ENCODE measurements around the gene EFTUD2. TPM values are rescaled to one million over a fixed set of nuclear protein-coding genes. Genes with fewer than 3 reads are reported as not detected.

Gene EFTUD2
- total RNA-seq (2021; fragmentation: NEBNext Ultra II Directional; extraction: Animal tissue kit (Norgen Biotek cat#: 25700)) = 174 and 195 TPM in 2 replicates
- 118 and 127 TPM in 2 replicates for polyA plus RNA-seq (2011; rRNA removed)
- 133 TPM for polyA plus RNA-seq (2011; cell fraction: cytosol; rRNA removed)
- 363 TPM for polyA plus RNA-seq (2011; cell fraction: nucleus; rRNA removed)
- polyA plus RNA-seq (2012, experiment 1 of 2) = 127 to 175 TPM (median 133 TPM) in 4 replicates
- polyA plus RNA-seq (2012, experiment 2 of 2) = 54.1 TPM
- polyA plus RNA-seq (2013, experiment 1 of 2) = 64.3 TPM
- polyA plus RNA-seq (2013, experiment 2 of 2) = 59.4 TPM
- polyA minus RNA-seq (2011; rRNA and poly(A)+ RNA removed) = 417 and 449 TPM in 2 replicates
- polyA minus RNA-seq (2011; cell fraction: cytosol; rRNA and poly(A)+ RNA removed) = 92.7 TPM
- polyA minus RNA-seq (2011; cell fraction: nucleus; rRNA and poly(A)+ RNA removed) = 129 TPM
- long read RNA-seq, experiment 1, full-length matches to known transcripts = 12 of 122 reads
- long read RNA-seq, experiment 1, partial matches to known transcripts = 89 of 122 reads
- long read RNA-seq, experiment 1, other reads (novel, unspliced or antisense) = 21 of 122 reads
- long read RNA-seq, experiment 2, full-length matches to known transcripts = 42 of 58 reads
- long read RNA-seq, experiment 2, partial matches to known transcripts = 14 of 58 reads
- long read RNA-seq, experiment 2, other reads (novel, unspliced or antisense) = 2 of 58 reads

DNA sequence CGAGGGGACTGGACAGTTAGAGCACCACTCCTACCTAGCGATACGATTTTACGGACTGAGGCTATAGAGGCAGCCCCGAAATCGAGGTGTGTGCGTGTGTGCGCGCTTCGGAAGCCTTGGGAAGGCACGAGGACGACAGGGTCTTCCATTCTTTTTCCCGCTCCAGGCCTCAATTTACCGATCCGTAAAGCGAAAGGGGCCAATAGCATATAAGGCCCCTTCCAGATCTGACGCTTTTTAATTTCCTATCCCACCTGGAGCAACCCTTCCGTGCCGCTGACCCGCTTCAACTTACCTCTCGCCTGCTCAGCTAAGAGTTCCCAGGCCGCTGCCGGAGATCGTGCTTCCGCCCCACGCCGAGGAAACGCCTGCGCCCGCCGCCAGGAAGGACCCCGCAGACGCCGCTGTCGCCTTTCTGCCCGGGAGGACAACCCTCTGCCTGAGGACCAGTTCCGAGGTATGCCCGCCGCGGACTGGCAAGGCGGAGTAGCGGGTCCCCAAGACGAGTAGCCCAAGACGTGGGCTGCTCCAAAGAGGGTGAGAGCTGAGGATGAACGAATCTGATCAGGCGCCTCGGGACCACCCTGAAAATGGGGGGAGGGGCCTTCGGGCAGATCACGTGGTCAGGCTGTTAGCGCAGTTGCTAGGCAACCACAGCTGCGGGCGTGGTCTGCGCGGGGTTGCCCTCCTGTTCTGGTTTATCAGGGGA is at the start of gene EFTUD2:
Gene EFTUD2, minus strand, starts transcription at position 372 of the 709 bp plus-strand sequence. CDS start 4,924 bp downstream, outside the sequence.
- WGBS, 2 experiments (ENCODE audit: extremely low coverage in 1 of 2, insufficient coverage in 1 of 2, insufficient read length in 1 of 2, insufficient replicate concordance in 2 of 2, low coverage in 1 of 2, low lambda C conversion rate in 2 of 2, missing lambda C conversion rate in 1 of 2) = 0% methylated on average over 54 of the region's 54 CpGs; no CpG with 5 or more reads in 1 of the 2 experiments
- H3K23ac ChIP-seq (ENCODE audit: insufficient read length) = no peak within 1 kb of the TSS
- H3K4me1 ChIP-seq (replicated peaks in 1 of 4; ENCODE audit: control insufficient read depth in 3 of 4, insufficient read depth in 4 of 4, low read length in 3 of 4) = peaks cover 0 to 3% (median 1%) of the 10 kb centered on the region in 4 experiments; a peak in 1 of 7 replicates
- no peak for FAIRE-seq
- peak within 1 kb of the TSS; percentile 100; the same call in 1 of the 2 replicates for H4K8ac ChIP-seq (ENCODE audit: extremely low read depth, insufficient read depth, low read length)
- peaks cover 0 to 36% of the 10 kb centered on the region in 2 experiments; a peak in 3 of 4 replicates for H3K79me2 ChIP-seq (ENCODE audit: control insufficient read depth in 1 of 2, insufficient read depth in 2 of 2, low read length in 2 of 2)
- H3K27ac ChIP-seq (ENCODE audit: low read depth, low read length) = peak within 1 kb of the TSS; percentile 100
- peak within 1 kb of the TSS; percentile 100 for H4K5ac ChIP-seq (ENCODE audit: insufficient read length, low read depth, low read length)
- H2BK120ac ChIP-seq (replicated peaks; ENCODE audit: low read depth, low read length) = peak within 1 kb of the TSS; percentile 93
- H3K4me2 ChIP-seq (ENCODE audit: insufficient read depth in 1 of 2, low read depth in 2 of 2, low read length in 2 of 2) = peak within 1 kb of the TSS; percentile 88 to 97
- peak within 1 kb of the TSS; percentile 85 to 100 (median 96) for H3K4me3 ChIP-seq (ENCODE audit: extremely low read depth in 1 of 4, insufficient read depth in 2 of 4, low read depth in 3 of 4, low read length in 4 of 4)
- peak within 1 kb of the TSS; percentile 98 for H3K56ac ChIP-seq (replicated peaks; ENCODE audit: insufficient read length, low read depth, low read length)
- peaks cover 4% of the 10 kb centered on the region; the same call in 1 of the 2 replicates for H3K23me2 ChIP-seq (ENCODE audit: low read depth, low read length)
- H2AK5ac ChIP-seq (ENCODE audit: low read depth, low read length) = no peak within 1 kb of the TSS
- H3K9me3 ChIP-seq (ENCODE audit: insufficient read depth in 2 of 2, low read depth in 1 of 2, low read length in 1 of 2) = no peaks in the 10 kb centered on the region
- no peak within 1 kb of the TSS for H3K14ac ChIP-seq (ENCODE audit: insufficient read length)
- H2BK15ac ChIP-seq (ENCODE audit: low read length) = peak within 1 kb of the TSS; percentile 84; the same call in 1 of the 2 replicates
- H3K9ac ChIP-seq (replicated peaks in 1 of 4; ENCODE audit: extremely low read depth in 1 of 4, low read depth in 3 of 4, low read length in 3 of 4) = peak within 1 kb of the TSS; percentile 88 to 99 (median 98)
- peaks cover 0 to 3% of the 10 kb centered on the region in 2 experiments for H4K20me1 ChIP-seq (replicated peaks in 1 of 2; ENCODE audit: control insufficient read depth in 1 of 2, insufficient read depth in 2 of 2, low read length in 2 of 2)
- H3K36me3 ChIP-seq (ENCODE audit: control insufficient read depth in 2 of 4, insufficient read depth in 4 of 4, low read length in 3 of 4) = peaks cover 0 to 4% (median 3%) of the 10 kb centered on the region in 4 experiments; a peak in 3 of 8 replicates
- H2BK20ac ChIP-seq (ENCODE audit: low read length) = no peak within 1 kb of the TSS
- peak within 1 kb of the TSS; percentile 100 for H2BK5ac ChIP-seq (ENCODE audit: low read depth, low read length)
- peak within 1 kb of the TSS; percentile 91 for H2AFZ ChIP-seq (ENCODE audit: low read length)
- peak within 1 kb of the TSS; percentile 98; the same call in 1 of the 2 replicates for H2BK12ac ChIP-seq (ENCODE audit: low read depth, low read length)
- CTCF ChIA-PET (ENCODE audit: partially characterized antibody) = interaction anchor here (0.6 to 5.8 kb wide), 7 partner anchors 12 to 250 kb away, joined by 3 to 36 read pairs (median 3); no protein-coding TSS in a partner anchor
- no peaks in the 10 kb centered on the region; a peak in 1 of 7 replicates for H3K27me3 ChIP-seq (replicated peaks in 1 of 4; ENCODE audit: control insufficient read depth in 3 of 4, extremely low read depth in 1 of 4, insufficient read depth in 3 of 4, low read length in 3 of 4)
- peak within 1 kb of the TSS; percentile 94 for H3K4ac ChIP-seq (replicated peaks; ENCODE audit: insufficient read length, low read depth, low read length)
- POLR2A ChIA-PET (ENCODE audit: partially characterized antibody) = interaction anchor here (0.7 to 3.5 kb wide), 26 partner anchors 7 to 262 kb away, joined by 3 to 23 read pairs (median 4); partner anchors contain the start of genes HEXIM1, HEXIM2 and HIGD1B
- peak within 1 kb of the TSS; percentile 100 for H3K18ac ChIP-seq (ENCODE audit: extremely low read depth, low read length)
- DNase-seq (ENCODE audit: low read depth in 1 of 2, low spot score in 2 of 2) = peak; percentile 67 to 96
- peak within 1 kb of the TSS; percentile 99 for H4K91ac ChIP-seq (replicated peaks; ENCODE audit: insufficient read length, low read length)
- H3K79me1 ChIP-seq (ENCODE audit: low read depth, low read length) = 0 out of 2 replicates have a peak, but pooled peaks cover 2% of the 10 kb centered on the region
- TF ChIP-seq POLR2AphosphoS5 (IDR thresholded peaks at IDR 0.05; ENCODE audit: low read depth, low read length) (peak; percentile 92), JUN (IDR thresholded peaks at IDR 0.05; ENCODE audit: low read depth, low read length) (no peak), BACH1 (IDR thresholded peaks at IDR 0.05; ENCODE audit: low read length) (no peak), SP4 (IDR thresholded peaks at IDR 0.05; ENCODE audit: low read length) (peak; percentile 100), SUZ12 (IDR thresholded peaks at IDR 0.05; ENCODE audit: low read length) (no peak), ASH2L (IDR thresholded peaks at IDR 0.05; ENCODE audit: low read length) (peak; percentile 97), KDM5A (IDR thresholded peaks at IDR 0.05; ENCODE audit: low read length) (peak; percentile 90), TAF7 (optimal IDR thresholded peaks at IDR 0.05; ENCODE audit: borderline replicate concordance, low read depth, low read length) (peak; percentile 69)
